Vagina (tissue), 2 donors: ENCODE measurements around the gene PADI2.

ENCODE experiments used
- CTCF ChIP-seq, 3 experiments: fragments of 450-650 bp in 2 of 3; fragments of 200-600 bp in 1 of 3; sonication (generic) in 1 of 3; IDR thresholded peaks; one replicate each; pipeline ENCODE4 v1.5.1; 2017 to 2019; ENCODE audit warnings: antibody characterized with exemption in 3 of 3, mild to moderate bottlenecking in 2 of 3, moderate library complexity in 2 of 3
- POLR2A ChIP-seq, 2 donors: fragments of 450-650 bp; IDR thresholded peaks; one replicate each; pipeline ENCODE4 v1.6.1; 2017; ENCODE audit warnings: antibody characterized with exemption in 2 of 2, mild to moderate bottlenecking in 2 of 2, moderate library complexity in 2 of 2

GRCh38 chr1:17120962-17121837, 1.9 kb upstream of the PADI2 start:
- TF ChIP-seq POLR2A (IDR thresholded peaks at IDR 0.05) = no peak
- no peak for TF ChIP-seq CTCF (IDR thresholded peaks at IDR 0.05)
